Fibroblast of skin of abdomen (primary cell): ENCODE measurements around the gene CEP112.
A peak's percentile ranks its signal among the peaks of the same experiment; 100 is the strongest.

Experiments
- DNase-seq: peaks from one replicate; pipeline ENCODE4 v3.0.0-alpha.2; 2013

CEP112 gene

DNA sequence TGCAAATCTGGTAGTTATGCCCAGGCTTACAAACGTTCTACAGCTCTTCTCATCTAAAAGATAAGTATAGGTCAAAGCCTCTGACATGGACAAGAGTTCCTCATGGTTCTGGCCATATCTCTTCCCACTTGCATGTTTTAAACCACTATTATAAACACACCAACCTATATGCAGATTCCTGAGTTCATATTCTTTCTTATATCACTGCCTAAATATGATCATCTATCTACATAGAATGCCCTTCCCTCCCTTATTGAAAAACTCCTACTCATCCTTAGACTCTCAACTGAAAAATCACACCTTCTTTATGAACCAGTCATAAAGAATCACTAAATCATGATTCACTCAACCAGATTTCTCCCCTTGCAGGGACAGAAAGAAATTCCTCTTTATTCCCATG, 128.2 kb downstream of the CEP112 start:
- no peak for DNase-seq

DNA sequence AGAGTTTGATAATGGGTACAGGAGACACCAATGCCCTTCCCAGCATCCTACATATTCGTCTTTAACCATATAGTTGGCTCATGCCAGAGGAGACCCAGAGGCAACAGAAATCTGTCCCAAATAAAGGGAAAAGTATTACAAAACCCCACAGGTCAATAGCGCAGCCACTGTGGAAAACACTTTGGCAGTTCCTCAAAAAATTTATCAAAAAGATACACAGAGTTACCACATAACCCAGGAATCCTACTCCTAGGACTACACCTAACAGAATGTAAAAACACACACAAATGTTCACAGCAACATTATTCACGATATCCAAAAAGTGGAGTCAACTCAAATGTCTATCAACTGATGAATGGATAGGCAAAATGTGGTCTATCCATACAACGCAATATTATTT, 135.8 kb downstream of the CEP112 start:
- no peak for DNase-seq

DNA sequence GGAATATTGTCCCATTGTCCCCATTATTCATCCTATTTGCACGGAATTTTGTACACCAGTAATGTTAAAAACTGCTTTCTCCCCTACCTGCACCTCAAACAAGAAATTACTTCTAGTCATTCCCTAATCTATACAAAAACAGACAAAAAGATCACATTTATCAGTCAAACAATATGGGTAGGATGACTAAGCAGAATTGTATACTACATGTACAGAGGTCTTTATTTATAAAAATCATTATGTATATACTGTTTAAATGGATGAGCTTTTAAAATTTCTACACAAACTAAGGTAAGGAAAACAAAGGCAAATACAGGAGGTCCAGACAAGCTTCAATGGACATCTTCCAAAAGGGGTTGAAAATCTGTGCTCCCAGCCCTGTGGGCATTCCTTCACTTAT, 137.7 kb downstream of the CEP112 start:
- no peak for DNase-seq

DNA sequence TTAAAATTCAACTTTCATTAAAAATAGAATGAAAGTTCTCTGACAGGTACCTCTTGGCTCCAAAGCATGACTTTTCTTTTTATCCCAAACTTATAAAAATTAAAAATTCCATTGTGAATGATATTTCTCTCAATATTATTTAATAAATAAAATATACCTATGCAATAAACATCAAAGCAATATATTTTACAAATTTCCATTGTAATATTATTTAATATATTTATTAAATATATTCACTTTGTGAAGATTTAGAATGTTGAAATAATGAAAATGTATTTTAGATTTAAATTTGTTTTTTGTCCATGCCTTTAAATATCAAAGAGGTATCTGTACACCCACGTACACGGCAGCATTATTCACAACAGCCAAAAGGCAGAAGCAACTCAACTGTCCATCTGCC, 147.8 kb downstream of the CEP112 start:
- DNase-seq, result no peak

DNA sequence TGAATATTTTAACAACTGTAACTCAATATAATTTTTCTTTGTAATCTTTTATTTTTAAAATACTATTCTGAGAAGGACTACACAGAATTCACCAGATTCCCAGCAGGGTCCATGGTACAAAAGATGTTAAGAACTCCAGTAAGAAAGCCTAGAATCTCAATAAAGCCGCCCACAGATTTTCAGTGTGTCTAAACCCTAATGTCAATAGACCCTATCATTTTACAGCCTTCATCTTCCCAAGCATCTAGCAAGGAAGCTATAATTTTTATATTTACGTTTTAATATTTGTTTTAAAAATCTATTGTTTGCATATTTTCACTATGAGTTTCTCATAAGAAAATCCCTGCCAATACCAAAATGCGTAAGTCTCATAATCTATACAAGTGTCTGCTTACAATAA, 148.5 kb downstream of the CEP112 start:
- DNase-seq, result no peak

DNA sequence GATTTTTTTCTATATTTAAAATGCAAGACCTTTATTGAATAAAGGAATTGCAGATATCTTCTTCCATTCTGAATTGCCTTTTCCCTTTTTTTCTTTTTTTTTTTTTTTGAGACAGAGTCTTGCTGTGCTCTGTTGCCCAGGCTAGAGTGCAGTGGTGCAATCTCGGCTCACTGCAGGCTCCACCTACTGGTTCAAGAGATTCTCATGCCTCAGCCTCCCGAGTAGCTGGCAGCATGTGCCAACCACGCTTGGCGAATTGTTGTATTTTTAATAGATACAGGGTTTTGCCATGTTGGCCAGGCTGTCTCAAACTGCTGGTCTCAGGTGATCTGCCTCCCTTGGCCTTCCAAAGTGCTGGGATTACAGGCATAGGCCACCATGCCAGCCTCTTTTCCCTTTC, 151.5 kb downstream of the CEP112 start:
- DNase-seq, result no peak

DNA sequence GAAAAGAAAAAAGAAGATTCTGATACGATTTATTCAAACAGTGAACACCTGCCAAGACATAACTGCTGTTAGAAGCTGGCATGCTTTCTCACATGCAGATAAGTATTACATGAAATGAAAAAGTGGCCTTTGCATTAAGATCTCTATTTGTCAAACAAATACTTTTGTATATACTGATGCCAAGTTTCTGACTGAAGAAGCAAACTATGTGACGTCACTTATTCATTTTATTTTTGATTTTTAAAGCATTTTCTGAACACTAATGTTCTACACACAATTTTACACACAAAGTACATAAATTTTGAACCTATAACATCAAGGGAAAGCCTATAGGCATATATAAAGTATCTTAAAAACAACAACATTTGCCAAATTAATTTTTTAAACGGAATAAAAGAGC, 153.8 kb downstream of the CEP112 start:
- no peak for DNase-seq

DNA sequence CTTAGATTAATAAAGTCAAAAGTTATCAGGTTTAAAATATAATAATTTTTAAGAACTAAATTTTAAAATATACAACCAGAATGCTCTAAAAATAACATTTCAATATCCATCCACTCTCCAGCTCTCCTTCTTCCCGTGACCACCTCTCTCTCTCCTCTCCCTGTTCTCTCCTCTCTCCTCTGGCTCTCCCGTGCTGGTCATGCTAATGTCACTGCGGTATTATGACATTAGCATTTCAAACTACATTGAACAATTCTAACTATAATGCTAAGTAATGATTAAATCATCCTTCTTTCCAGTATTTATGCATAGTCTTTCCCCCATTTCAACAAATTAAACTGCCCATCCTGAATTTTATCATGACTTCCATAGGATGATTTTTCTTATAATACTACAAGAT, 154.7 kb downstream of the CEP112 start:
- DNase-seq, result no peak

DNA sequence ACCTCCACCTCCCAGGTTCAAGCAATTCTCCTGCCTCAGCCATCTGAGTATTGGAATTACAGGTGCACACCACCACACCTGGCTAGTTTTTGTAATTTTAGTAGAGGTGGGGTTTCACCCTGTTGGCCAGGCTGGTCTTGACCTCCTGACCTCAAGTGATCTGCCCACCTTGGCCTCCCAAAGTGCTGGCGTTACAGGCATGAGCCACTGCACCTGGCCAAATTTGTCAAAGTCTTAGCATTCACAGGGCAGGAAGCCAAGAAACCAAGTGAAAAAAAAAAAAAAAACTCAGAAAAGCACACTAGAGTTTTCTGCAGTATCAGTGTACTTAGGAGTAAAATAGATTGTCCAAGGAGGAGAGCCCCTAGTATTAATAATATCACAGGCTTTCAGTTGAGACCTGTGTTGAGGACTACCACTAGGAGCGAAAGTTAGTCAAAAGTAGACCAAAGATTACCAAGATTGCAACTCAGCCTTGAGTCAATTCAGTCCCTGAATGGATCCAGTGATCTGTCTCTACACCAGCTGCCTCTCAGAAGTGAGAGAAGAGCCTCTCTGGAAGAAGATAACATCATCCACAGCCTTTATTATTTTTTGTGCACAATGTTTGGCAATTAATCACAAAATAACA, 159.7 kb downstream of the CEP112 start:
- DNase-seq, result no peak

DNA sequence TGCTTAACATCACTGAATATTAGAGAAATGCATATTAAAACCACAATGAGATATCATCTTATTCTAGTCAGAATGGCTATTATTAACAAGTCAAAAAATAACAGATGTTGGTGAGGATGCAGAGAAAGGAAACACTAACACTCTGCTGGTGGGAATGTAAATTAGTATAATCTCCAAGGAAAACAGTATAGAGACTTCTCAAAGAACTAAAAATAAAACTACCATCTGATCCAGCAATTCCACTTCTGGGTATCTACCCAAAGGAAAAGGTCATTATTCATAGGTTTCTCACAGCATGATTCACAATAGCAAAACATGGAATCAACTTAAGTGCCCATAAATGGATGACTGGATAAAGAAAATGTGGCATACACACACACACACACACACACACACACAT, 166.4 kb downstream of the CEP112 start:
- DNase-seq, result no peak

DNA sequence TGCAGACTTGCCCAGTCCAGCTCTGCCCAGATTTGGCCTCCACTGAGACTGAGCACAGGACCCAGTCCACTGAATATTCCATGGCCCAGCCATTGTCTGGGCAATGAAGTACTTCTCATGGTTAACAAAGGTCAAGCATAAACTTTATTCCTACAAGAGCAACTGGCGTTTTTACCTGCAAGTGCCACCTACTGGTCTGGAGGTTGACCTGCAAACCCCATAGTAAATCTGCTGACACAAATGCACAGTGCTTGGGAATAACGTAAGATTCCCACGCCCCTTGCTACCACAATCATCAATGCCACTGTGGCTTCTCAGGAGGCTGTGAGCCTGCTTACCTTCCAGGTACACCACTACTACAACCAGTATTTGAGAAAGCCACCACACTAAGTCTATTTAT, 170.2 kb downstream of the CEP112 start:
- DNase-seq, result no peak

DNA sequence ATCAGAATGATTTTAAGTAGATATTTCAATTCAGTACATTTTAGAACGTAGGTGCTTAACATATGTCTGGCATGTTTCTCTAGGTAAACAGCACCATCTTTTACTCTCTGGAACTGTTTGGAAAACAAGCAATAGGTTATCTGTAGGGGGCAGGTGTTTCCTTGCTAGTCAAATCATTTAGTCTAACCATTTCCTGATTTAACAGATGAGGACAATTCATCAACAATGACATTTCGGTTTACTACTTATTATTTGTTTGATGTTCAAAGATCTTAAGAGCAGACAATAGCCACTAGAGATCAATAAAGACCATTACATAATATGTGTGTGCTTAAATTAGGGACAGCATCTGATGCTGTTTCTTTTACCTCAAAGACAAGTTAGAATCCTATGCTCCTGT, 173.1 kb downstream of the CEP112 start:
- DNase-seq, result no peak

DNA sequence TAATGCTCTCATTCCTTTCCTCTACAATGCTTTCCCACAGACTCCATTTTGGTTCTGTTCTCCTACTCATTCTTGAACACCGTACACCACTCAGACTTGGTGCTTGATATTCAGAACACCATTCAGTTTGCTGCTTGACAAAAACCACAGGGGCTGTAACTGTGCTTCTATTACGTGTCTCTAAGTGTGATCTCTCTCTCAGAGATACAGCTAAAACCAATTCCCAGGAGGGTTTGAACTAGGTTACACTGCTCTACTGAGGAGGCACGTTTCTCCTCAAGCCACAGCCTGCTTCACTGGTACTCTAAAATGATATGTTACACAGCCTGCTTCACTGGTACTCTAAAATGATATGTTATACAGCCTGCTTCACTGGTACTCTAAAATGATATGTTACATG, 175.7 kb downstream of the CEP112 start:
- DNase-seq, result no peak

DNA sequence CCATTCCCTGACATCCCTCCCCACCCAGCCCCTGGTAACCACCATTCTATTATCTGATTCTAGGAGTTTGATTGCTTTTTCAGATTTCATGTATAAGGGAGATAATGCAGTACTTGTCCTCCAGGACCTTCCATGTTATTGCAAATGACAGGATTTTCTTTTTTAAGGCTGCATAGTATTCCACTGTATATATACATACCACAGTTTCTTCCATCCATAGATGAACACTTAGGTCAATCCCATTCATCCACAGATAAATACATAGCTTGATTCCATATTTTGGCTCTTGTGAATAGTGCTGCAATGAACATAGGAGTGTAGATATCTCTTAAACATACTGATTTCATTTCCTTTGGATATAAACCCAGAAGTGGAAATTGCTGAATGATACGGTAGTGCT, 183.3 kb downstream of the CEP112 start:
- no peak for DNase-seq

DNA sequence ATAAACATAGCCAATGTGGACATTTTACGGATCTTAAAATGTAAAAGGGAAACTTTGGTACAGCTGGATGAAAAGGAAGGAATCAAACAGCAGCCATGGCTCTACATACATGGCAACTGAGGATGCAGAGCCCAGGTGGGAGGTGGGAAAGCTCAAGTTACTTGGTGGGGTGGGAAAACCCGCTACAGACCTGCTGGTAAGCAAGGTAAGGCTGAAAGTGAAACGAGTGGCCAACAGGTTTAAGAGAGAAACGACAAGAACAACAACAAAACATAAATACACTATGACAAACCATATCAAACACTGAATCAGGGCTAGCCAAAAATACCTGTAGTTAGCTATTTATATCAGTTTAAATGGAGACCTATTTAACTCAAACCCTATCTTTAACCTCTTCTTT, 185.3 kb downstream of the CEP112 start:
- no peak for DNase-seq

DNA sequence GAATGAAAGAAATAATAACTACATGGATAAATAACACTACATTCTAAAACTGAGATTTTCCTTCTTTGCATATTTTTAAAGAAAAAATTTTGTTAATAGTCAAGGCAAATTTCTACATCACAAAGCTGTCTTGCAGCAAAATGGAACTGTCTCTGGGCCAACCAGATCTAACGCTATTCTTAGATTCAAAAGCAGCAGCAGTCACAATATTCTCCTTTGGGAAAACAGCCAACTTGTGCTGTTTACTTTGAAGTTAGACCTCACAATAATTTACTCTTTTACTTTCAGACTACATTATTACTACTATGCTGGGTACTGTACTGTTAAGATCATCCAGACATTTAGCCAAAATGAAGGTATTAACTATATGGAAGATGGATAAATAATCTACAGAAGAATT, 189.1 kb downstream of the CEP112 start:
- no peak for DNase-seq

DNA sequence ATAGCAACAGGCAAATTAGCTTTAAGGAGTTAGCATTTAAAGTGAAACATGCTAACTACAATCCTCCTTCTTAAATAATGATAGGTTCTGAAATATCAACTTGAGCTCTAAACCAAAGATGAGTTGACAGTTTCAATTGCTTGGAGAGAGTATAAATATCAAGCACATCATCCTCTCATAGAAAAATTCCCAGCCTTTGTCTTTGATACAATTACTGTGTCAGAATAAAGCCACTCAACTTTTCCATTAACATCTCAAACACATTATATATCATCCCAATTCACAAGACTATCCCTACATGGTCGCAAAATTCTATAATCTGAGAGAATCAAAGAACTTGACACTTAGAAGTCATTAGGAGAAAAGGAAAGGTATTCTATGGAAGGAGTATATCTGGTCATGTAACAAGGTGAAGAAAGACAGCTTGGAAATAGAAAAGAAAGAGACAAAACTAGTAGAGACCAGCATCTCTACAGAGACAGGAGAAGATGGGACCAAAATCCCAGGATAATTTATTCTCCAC, 189.8 kb downstream of the CEP112 start:
- no peak for DNase-seq

DNA sequence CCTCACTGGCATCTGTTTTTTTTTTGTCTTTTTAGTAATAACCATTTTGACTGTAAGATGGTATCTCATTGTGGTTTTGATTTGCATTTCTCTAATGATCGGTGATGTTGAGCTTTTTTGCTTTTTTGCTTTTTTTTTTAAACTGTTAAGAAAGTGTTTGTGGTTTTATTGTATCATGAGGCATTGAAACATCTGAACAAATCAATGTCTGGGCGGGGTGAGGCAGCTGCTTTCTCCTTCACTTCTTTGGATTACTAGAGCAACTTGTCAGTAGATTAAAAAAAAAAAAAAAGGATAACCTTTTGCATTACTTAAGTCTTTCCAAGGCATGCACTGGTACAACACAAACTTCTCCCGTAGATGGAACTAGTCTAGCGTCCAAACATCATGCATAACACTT, 191.7 kb downstream of the CEP112 start:
- no peak for DNase-seq

DNA sequence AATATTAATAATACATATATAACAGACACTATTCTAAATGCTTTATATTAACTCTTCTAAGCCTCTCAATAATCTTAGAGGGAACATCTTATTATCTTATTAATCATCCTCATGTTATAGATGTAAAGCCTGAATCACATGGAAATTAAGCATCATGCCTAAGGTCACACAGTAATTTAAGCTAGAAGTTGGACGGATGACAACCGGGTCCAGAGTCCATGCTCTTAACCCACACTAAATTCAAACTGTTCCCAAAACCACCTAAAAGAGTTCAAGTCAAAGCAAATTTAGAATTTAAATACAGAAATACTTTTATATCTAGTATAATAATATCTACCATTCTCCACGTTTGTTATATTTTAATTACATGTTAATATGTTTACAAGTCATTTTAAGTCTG, 193.3 kb downstream of the CEP112 start:
- DNase-seq, result no peak

DNA sequence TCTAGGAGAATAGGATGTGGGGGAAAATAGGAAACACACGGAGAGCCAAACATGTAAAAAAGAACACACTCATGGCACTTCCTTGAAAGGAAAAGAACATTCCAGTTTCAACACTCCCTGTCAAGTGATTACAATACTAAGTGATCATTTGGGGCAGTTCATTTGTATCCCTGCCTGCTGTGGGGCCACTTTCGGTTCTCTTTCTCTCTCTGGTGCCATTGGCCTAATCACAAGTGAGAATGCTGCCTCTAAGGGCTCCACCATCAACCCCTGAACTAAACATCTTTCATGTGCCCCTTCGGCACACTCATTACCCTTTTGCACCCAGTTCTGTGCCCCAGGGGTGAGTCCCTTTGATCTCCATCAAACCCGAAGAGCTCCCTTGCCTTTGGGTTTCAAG, 197.3 kb downstream of the CEP112 start:
- no peak for DNase-seq

DNA sequence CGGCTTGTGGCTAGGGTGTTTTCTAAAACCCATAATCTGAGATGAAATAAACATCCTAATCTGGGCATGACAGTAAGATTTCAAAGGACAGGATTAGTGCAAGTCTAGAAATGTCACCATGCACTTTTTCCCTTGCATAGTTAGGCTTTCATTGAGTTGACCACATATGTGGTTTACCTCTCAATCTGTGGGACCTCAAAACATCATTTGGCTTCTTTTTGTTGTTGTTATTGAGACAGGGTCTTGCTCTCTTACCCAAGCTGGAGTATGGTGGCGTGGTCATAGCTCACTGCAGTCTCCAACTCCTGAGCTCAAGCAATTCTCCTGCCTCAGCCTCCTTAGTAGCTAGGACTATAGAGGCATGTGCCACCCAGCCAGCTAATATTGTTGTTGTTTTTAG, 197.8 kb downstream of the CEP112 start:
- DNase-seq, result no peak

DNA sequence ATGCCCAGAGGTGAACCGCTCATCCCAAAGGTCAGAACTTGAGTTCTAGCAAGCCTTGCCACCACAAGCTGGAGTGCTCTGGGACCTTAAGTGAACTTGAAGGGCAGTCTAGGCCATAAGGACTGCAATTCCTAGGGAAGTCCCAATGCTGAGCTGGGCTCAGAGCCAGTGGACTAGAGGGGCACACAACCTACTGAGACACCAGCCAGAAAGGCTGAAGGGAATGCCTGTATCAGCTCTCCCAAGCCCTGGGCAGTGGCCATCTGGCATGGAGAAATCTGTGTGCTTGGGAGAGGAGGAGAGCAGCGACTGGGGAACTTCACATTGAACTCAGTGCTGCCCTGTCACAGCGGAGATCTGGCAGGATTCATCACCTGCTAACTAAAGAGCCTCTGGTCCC, 201.3 kb downstream of the CEP112 start:
- no peak for DNase-seq

DNA sequence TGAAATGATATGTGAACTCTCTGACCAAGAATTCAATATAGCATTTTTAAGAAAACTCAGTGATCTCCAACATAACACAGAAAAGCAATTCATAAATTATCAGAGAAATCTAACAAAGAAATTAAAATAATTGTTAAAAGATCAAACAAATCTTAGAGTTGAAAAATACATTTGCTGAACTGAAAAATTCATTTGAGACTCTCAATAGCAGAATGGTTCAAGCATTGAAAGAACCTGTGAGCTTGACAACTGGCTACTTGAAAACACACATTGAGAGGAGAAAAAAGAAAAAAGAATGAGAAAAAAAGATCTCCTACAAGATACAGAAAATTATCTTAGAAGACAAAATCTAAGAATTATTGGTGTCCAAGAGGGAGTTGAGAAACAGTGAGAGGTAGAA, 203.5 kb downstream of the CEP112 start:
- DNase-seq, result no peak

DNA sequence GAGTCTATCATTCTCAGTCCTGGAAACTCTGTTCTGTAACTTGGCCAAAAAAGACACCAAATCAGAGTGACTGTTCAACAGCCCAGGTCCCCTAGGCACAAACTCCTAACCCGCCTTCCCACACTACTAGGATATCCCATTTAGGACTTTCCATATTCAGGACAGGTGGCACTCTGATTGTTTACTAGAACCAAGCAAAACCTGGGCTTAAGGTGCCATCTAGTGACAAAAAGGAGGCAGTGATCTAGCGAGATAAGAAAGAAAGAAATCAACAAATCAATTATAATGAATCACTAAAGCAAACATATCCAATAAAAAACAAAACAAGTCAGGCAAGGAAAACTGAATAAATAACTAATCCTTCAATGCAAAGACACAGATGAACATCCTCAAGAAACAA, 203.9 kb downstream of the CEP112 start:
- DNase-seq, result peak; percentile 10

DNA sequence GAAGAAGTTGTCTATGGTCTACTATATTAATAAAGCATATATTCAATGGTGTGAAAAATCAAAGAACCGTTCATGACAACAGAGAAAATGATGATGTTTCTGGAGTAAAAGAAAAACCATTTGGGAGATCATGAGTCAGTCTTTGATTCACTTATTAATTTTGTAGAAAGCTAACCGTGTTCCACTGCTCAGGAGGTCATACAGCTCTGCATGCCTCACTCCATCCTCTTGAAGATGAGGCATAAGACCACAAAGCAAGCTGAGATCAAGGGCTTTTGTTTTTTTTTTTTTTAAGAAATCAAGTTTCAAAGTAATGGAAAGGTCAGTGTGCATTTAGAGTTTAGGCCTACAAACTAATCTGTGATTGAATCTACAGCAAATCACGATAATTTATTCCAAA, 206.4 kb downstream of the CEP112 start:
- DNase-seq, result peak; percentile 12
